Measurements from ENCODE around the gene FUS.
A peak's percentile ranks its signal among the peaks of the same experiment; 100 is the strongest.
"Not testable (repeated sequence)": the region's sequence is repeated elsewhere in the genome, so short reads cannot be mapped to it uniquely, and the experiment has no call there.

FUS gene

DNA sequence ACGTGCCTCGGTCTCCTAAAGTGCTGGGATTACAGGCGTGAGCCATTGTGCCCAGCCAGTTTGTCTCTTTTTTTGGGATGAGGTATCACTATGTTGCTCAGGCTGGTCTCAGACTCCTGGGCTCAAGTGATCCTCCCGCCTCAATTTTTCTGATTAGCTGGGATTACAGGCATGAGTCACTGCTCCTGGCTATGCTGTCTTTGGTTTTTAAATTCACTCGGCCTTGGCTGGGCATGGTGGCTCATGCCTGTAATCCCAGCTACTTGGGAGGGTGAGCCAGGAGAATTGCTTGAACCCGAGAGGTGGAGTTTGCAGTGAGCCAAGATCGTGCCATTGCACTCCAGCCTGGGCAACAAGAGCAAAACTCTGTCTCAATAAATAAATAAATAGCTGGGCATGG is 35.5 kb upstream of the FUS start:
- DNase-seq, result not testable (repeated sequence)

GRCh38 chr16:31145398-31145990 is 34.4 kb upstream of the FUS start:
- no peak for DNase-seq

DNA sequence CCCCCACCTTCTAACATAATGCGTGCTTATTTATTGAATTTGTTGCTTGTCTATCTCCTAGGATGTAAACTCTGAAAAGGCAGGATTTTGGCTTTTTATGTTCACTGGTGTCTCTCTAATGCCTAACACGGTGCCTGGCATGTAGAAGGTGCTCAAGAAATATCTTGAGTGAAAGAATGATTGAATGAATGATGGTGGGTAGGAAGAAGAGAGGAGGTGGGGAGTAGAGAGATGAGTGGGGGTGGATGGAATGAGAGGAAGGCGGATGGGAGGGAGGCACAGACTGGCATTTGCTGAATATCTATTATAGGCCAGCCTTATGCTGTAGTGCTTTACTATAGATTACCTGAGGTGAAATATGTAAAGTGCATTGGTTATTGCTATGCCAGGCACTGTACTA is 32.4 kb upstream of the FUS start:
- DNase-seq, result no peak

DNA sequence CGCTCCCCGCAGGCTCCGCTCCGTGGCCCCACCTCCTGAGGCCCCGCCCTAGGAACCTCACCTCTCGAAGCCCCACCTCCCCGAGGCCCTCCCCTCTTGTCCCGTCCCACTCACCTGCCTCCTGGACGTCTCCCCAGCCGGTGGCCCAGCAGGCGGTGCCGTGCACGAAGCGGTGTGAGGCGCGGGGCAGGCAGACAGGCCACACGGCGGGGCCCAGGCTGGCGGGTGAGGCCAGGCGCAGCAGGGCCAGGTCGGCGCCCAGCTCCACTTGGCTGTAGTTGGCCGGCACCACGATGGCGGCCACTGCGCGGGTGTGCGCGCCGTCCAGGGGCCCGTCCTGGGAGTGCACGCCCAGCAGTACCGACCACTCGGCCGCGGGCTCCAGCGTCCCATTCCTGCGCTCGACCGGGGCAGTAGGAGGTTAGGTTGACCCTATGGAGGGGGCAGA is 31.6 kb upstream of the FUS start:
- peak; percentile 22 for DNase-seq

- DNase-seq, result no peak
These were observed 31.0 kb upstream of the FUS start for GRCh38 chr16:31148896-31149295.

DNA sequence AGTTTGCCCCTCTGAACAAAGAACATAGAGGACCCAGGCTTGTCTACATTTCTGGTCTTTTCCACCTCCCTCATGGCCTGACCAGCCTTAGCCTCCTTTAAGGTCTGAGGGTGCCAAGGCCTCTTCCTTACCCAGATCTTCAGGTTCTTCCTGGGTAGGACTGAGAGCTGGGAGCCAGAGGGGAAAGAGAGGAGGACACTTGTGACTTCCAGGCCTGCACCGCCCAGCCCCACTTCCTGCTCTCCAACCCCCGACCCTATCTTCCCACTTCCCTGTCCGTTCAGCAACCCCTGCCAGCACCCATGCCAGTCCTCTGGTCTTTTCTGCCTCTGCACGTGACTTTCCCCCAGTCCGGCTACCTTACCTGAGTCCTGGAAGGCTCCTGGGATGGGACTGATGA is 30.6 kb upstream of the FUS start:
- no peak for DNase-seq

GRCh38 chr16:31149894-31150890 is 29.7 kb upstream of the FUS start, which contains the start of gene PRSS36:
Gene PRSS36, minus strand, starts transcription at chr16:31150066. Its CDS starts 31 bp downstream, at chr16:31150035.
- DNase-seq, result no peak

DNA sequence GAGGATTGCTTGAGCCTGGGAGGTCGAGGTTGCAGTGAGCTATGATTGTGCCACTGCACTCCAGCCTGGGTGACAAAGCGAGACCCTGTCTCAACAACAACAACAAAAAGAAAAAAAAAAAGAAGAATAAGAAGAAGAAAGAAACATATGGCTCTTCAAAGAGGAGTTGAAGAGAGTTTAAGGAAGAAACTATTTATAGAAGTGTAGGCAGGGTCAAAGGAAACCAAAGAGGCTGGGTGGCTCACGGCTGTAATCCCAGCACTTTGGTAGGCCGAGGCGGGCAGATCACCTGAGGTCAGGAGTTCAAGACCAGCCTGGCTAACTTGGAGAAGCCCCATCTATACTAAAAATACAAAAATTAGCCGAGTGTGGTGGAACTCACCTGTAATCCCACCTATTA is 29.0 kb upstream of the FUS start:
- not testable (repeated sequence) for DNase-seq

- no peak for DNase-seq
These were observed 22.8 kb upstream of the FUS start for GRCh38 chr16:31157136-31157535.

DNA sequence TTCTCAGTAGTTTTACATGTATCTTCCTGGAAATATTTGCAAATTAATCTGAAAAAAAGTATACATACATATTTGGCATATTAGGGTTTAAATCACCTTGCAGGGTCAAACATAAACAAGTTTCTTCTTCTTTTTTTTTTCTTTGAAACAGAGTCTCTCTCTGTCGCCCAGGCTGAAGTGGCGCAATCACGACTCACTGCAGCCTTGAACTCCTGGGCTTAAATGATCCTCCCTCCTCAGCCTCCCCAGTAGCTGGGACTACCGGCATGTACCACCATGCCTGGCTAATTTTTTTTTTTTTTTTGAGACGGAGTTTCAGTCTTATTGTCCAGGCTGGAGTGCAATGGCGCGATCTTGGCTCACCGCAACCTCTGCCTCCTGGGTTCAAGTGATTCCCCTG is 12.6 kb upstream of the FUS start:
- no peak for DNase-seq

GRCh38 chr16:31168848-31169247 is 11.1 kb upstream of the FUS start:
- no peak for DNase-seq

- DNase-seq, result not testable (repeated sequence)
These were observed 9.9 kb upstream of the FUS start for GRCh38 chr16:31170048-31170447.

DNA sequence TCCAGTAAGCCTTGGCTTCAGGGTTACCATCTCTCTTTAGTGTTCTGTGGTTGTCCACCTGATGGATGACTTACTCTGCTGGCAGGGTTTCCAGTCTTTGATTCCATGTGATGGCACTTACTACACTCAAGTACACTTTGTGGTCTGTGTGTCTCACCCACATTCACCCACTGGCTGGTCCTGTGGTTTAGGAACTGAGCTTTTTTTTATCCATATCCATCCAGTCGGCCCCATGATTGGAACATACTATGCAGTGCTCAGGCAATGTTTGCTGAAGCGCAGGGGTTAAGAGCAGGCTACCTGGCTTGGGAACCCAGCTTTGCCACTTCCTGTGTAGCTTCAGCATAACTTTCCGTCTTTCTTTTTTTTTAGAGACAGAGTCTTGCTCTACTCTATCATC is 2.8 kb upstream of the FUS start:
- peak; percentile 68 for DNase-seq

DNA sequence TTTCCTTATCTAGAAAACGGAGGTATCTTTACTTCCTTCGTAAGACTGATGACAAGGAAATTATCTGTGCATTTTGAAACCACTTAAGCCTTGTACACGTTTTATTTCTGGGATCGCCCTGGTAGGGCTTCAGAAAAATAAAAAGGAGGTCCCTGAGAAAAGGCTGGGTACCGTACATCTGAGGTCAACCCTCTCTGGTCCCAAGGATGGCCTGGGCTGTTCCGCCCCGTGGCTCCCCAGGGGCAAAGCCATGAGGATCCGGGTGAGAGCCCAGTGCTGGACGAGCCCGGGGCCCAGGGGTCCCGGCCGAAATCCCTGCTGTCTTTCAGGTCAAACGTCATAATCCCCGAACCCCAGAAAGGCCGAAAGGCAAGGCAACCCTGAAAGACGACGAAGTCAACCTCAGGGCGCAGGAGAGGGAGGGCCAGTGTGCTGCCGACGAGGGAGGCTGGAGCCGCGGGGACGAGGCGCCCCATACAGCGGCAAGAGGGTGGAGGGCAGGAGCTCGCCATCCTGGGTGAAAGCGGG is 656 bp upstream of the FUS start:
- no peak for DNase-seq

DNA sequence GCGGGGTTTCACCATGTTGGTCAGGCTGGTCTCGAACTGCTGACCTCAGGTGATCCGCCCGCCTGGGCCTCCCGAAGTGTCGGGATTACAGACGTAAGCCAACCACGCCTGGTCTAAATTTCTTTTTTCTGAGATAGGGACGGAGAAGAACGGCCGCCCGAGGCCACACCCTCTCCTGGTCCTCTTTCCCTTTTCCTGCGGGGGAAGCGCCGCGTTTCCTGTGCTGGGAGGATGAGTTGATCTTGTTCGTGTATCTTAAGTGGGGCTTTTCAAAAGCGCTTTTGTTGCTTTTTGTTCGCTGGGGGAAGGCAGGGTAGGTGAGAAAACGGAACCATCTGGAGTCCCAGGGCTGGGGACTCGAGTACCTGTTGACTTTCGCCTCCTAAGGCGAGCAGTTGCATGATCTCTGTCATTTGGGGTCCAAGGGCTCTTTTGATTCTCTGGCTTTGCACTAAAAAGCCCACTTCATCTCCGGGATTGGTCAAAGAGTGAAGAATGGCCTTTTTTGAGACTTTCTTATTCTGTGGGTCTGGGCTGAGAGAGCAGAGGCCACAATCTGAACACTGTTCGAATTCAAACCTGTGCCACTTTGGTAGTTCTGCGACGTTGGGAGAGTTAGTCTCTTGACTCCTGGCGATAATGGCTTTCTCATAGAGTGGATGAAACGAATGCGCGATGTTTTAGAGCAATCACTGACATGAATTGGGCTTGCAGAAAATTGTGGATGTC is 1.3 kb downstream of the FUS start:
- DNase-seq, result peak; percentile 18

DNA sequence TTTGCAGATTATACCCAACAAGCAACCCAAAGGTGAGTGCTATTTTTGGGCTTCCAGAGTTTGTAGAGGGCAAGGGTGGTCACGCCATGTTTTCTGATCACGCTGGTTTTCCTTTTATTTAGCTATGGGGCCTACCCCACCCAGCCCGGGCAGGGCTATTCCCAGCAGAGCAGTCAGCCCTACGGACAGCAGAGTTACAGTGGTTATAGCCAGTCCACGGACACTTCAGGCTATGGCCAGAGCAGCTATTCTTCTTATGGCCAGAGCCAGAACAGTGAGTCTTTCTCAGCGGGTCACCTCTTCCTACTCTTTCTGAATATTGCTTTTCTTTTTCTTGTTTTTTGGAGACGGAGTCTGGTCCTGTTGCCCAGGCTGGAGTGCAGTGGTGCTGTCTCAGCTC is 2.5 kb downstream of the FUS start:
- DNase-seq, result no peak

- DNase-seq, result no peak
These were observed 3.8 kb downstream of the FUS start for GRCh38 chr16:31183432-31184428.

DNA sequence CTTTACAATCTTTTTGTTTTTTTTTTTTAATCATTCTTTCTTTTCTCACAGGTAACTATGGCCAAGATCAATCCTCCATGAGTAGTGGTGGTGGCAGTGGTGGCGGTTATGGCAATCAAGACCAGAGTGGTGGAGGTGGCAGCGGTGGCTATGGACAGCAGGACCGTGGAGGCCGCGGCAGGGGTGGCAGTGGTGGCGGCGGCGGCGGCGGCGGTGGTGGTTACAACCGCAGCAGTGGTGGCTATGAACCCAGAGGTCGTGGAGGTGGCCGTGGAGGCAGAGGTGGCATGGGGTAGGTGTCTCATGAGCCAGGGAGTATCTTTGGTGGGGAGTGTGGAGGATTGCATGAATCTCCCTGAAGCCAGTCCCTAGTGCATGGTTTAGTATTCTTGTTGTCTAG is 4.9 kb downstream of the FUS start:
- no peak for DNase-seq

DNA sequence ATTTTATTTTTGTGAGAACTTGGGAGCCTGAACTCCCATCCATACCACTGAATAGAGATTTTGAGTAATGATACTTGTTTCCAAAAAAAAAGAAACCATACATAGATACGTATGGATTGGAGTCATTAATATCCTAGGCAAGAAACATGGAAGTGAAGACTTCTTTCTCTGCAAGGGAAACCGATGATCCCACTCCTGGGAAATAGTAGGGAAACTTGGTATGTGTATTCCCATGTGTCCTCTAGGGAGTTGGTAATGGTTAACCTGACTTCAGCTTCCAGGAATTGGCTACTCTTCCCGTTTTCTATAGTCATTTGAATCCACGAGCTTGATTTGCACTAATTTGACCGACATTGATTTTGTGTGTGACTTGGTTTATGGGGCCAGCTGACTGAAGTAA is 5.4 kb downstream of the FUS start:
- no peak for DNase-seq

- no peak for DNase-seq
These were observed 6.2 kb downstream of the FUS start for GRCh38 chr16:31186176-31186575.

DNA sequence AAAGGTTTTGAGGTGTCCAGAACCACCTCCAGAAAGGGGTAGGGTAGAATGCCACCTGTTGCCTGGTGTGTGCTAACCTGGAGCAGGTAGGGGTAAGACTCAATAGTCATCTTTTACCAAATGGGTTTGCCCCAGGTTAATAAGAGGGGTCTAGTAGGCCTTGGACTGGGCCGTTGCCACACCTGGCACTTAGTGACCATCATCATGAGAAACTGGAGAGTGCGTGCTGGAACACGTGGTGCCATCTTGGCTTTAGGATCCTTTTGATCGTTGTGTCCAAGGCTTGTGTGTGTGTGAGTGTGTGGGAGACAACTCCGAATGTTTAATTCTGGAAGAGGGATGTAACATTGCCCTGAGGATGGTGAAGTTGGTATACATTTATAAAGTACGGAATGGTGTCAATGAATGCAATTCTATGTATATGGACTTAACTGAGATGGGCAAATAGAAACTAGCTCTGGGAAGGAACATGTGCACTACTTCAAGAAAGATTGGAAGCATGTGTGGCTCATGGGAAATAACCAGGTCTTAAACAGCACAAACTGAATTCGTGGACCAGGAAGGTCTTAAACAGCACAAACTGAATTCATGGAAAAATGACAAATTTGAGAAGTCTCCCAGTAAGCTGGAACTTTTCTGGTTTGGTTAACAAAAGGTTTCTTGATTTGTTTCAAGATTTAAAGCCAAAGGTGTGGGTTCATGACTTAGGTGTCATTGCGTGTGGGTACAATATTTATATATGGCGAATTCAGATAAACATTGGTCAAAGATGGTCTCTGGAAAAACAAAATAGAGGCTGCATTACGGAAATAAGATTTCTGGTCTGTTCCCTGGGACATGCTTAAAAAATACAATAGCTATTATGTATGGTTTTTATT is 7.2 kb downstream of the FUS start:
- DNase-seq, result no peak

Measured in CD4-positive, alpha-beta T cell treated with Interleukin-17A for 4 hours (primary cell).